K562 (cell line): ENCODE data around the gene AVPI1. TPM values are rescaled to one million over a fixed set of nuclear protein-coding genes. Genes with fewer than 3 reads are reported as not detected.

Experiments
- ATAC-seq: fragments of 200-7000 bp; cut with Tn5 transposase; 3 replicates; pipeline ENCODE4 v1.9.1; 2020; ENCODE audit warnings: moderate library complexity
- BruUV-seq: library from RNA; stranded (reverse); fragments of 400-500 nt; replicated peaks from 2 replicates; lab custom pipeline; 2021; lab: Mats Ljungman, UMichigan
- CTCF ChIA-PET: fragments of 300-600 bp; formaldehyde crosslinking; extraction: SDS; loops from one replicate; lab custom pipeline; 2021; ENCODE audit warnings: low intra/inter-chr PET ratio; lab: Yijun Ruan, JAX
- POLR2A ChIA-PET: fragments of 300-600, 350-650 bp; sonication (Branson Sonifier 250); formaldehyde crosslinking; extraction: SDS; loops from one replicate; lab custom pipeline; 2021; ENCODE audit warnings: antibody characterized with exemption, inconsistent platforms; lab: Yijun Ruan, JAX
- DNase-seq, 4 experiments: peaks; one replicate each; pipeline versions ENCODE4 v3.0.0 to v3.0.0-alpha.2; 2011 to 2018; ENCODE audit warnings: low spot score in 3 of 4, mixed read lengths in 3 of 4; ENCODE audit errors: extremely low read depth in 1 of 4
- FAIRE-seq: peaks from 2 replicates; lab custom pipeline; 2011; peaks lifted over from hg19 to GRCh38; lab: Jason Lieb, UNC
- H2AFZ ChIP-seq: 2 replicates; pipeline ENCODE4 v1.6.0; 2011; ENCODE audit warnings: low read depth, low read length, control low read depth, inconsistent platforms
- H3K27ac ChIP-seq: fragments of 200-600 bp; 3 replicates; pipeline ENCODE4 v1.8.0; 2011; ENCODE audit warnings: low read depth, mild to moderate bottlenecking, control low read depth, inconsistent platforms, low read length, moderate library complexity, mixed read lengths; ENCODE audit errors: extremely low read depth
- H3K27me3 ChIP-seq, 2 experiments: fragments of 300-600 bp in 1 of 2; 2 replicates in 1 of 2; 3 replicates in 1 of 2; pipeline versions ENCODE4 v1.6.0 to v1.8.0; 2011; ENCODE audit warnings: inconsistent platforms in 2 of 2, low read length in 2 of 2, mild to moderate bottlenecking in 1 of 2, mixed read lengths in 1 of 2, moderate library complexity in 1 of 2; ENCODE audit not compliant: control insufficient read depth in 2 of 2, insufficient read depth in 2 of 2
- H3K36me3 ChIP-seq: fragments of 300-600 bp; 3 replicates; pipeline ENCODE4 v1.8.0; 2011; ENCODE audit warnings: mild to moderate bottlenecking, low read length, inconsistent platforms; ENCODE audit not compliant: control insufficient read depth, insufficient read depth
- H3K4me1 ChIP-seq, 2 experiments: fragments of 200-600 bp in 1 of 2; replicated peaks in 1 of 2; 2 replicates in 1 of 2; 3 replicates in 1 of 2; pipeline versions ENCODE4 v1.5.1 to v1.8.0; 2011; ENCODE audit warnings: inconsistent platforms in 2 of 2, low read length in 2 of 2, mild to moderate bottlenecking in 1 of 2, mixed read lengths in 1 of 2, moderate library complexity in 1 of 2; ENCODE audit not compliant: control insufficient read depth in 2 of 2, insufficient read depth in 2 of 2
- H3K4me2 ChIP-seq: 2 replicates; pipeline ENCODE4 v1.6.1; 2011; ENCODE audit warnings: low read length, control low read depth, inconsistent platforms, mixed read lengths; ENCODE audit not compliant: insufficient read depth
- H3K4me3 ChIP-seq: fragments of 200-600 bp; sonication (generic), shearing (Covaris generic); 2 replicates; pipeline ENCODE4 v1.5.1; 2016; ENCODE audit warnings: control low read depth, inconsistent platforms
- H3K79me2 ChIP-seq: fragments of 200-600 bp; 3 replicates; pipeline ENCODE4 v1.8.0; 2011; ENCODE audit warnings: low read length, inconsistent platforms; ENCODE audit not compliant: control insufficient read depth, insufficient read depth
- H3K9ac ChIP-seq, 2 experiments: 2 replicates each; pipeline versions ENCODE4 v1.6.0 to v1.6.1; 2011; ENCODE audit warnings: low read depth in 2 of 2, low read length in 2 of 2, control low read depth in 1 of 2, inconsistent platforms in 1 of 2, mild to moderate bottlenecking in 1 of 2, mixed read lengths in 1 of 2; ENCODE audit not compliant: insufficient read depth in 1 of 2
- H3K9me1 ChIP-seq: one replicate; pipeline ENCODE4 v1.6.0; 2011; ENCODE audit warnings: inconsistent platforms, mild to moderate bottlenecking, low read length, moderate library complexity; ENCODE audit not compliant: control insufficient read depth, insufficient read depth
- H3K9me3 ChIP-seq: replicated peaks from 2 replicates; pipeline ENCODE4 v1.5.1; 2011; ENCODE audit warnings: low read depth, low read length, inconsistent platforms; ENCODE audit not compliant: control insufficient read depth, insufficient read depth
- H4K20me1 ChIP-seq: replicated peaks from 2 replicates; pipeline ENCODE4 v1.6.1; 2011; ENCODE audit warnings: low read length, inconsistent platforms, mixed read lengths; ENCODE audit not compliant: control insufficient read depth, insufficient read depth
- DACH1 ChIP-seq: fragments of 450-650 bp; IDR thresholded peaks from 2 replicates; pipeline ENCODE4 v1.6.1; 2018; ENCODE audit not compliant: partially characterized antibody
- ESRRA ChIP-seq: fragments of 450-650 bp; IDR thresholded peaks from 2 replicates; pipeline ENCODE4 v1.6.1; 2014; ENCODE audit warnings: low read depth, mild to moderate bottlenecking, moderate library complexity, borderline replicate concordance
- HDAC2 ChIP-seq: fragments of 450-650 bp; IDR thresholded peaks from 2 replicates; pipeline ENCODE4 v1.6.1; 2016; ENCODE audit warnings: mild to moderate bottlenecking
- KDM4B ChIP-seq, 2 experiments: fragments of 450-650 bp in 1 of 2; sonication (generic) in 1 of 2; IDR thresholded peaks; 2 replicates each; pipeline ENCODE4 v1.6.1; 2016 to 2017; ENCODE audit warnings: borderline replicate concordance in 2 of 2, antibody characterized with exemption in 1 of 2, low read depth in 1 of 2, mild to moderate bottlenecking in 1 of 2
- MTA2 ChIP-seq: fragments of 450-650 bp; IDR thresholded peaks from 2 replicates; pipeline ENCODE4 v1.6.1; 2016; ENCODE audit warnings: low read depth
- NCOR1 ChIP-seq: fragments of 450-650 bp; IDR thresholded peaks from 2 replicates; pipeline ENCODE4 v1.6.1; 2016; ENCODE audit warnings: mild to moderate bottlenecking, moderate library complexity
- NR3C1 ChIP-seq: sonication (generic); formaldehyde crosslinking; IDR thresholded peaks from 2 replicates; pipeline ENCODE4 v1.8.1; 2022; ENCODE audit warnings: missing genetic modification reagents
- RHOXF2B ChIP-seq: fragments of 250-450 bp; sonication (Bioruptor Pico); conservative IDR thresholded peaks from 2 replicates; pipeline ENCODE4 v1.5.1; 2021
- SRSF7 ChIP-seq: fragments of 200-400 bp; formaldehyde crosslinking; optimal IDR thresholded peaks from 2 replicates; pipeline ENCODE3; 2017; ENCODE audit warnings: mild to moderate bottlenecking, low read depth, low read length
- ZNF212 ChIP-seq: fragments of 450-650 bp; formaldehyde crosslinking; IDR thresholded peaks from 2 replicates; pipeline ENCODE4 v1.4.0; 2020; ENCODE audit warnings: mild to moderate bottlenecking
- ZSCAN29 ChIP-seq: fragments of 450-650 bp; IDR thresholded peaks from 2 replicates; pipeline ENCODE4 v1.6.1; 2017
- WGBS: fragments of 100-300 bp; shearing (Covaris generic); methylation state at CpG from one replicate; pipeline ENCODE4 v1.1.6; 2016; ENCODE audit warnings: low coverage, mixed read lengths; ENCODE audit not compliant: insufficient coverage; ENCODE audit errors: missing lambda C conversion rate; 5-methylcytosine and 5-hydroxymethylcytosine counted together
- in situ Hi-C: fragments of 300-500 bp; cut with MboI; formaldehyde crosslinking; loops from 4 replicates; pipeline ENCODE4 v1.15.0; 2018; ENCODE audit warnings: inconsistent platforms, mixed read lengths
- intact Hi-C: fragments of 100-400 bp; cut with micrococcal nuclease; formaldehyde crosslinking; loops from 2 replicates; pipeline ENCODE4 v1.14.2; 2022
- polyA plus RNA-seq, 8 experiments: library from polyadenylated mRNA; depleted of rRNA in 4 of 8; stranded (reverse) in 5 of 8; unstranded in 3 of 8; fragments of >200 nt; fragmentation: Nextera tagmentation in 2 of 8; fragmentation: Illumina TruSeq in 1 of 8; extraction: Ambion mirVana in 2 of 8; extraction: Trizol in 1 of 8; gene quantifications; 2 replicates each; pipeline versions ENCODE4 v1.2.1 to v1.2.3, GENCODE V29; 2011 to 2014; ENCODE audit warnings: inconsistent platforms in 1 of 8, missing spikeins in 1 of 8
- total RNA-seq, 7 experiments: library from RNA; depleted of rRNA in 6 of 7; stranded (reverse); fragments of >200 nt in 6 of 7; fragmentation: Illumina TruSeq in 2 of 7; extraction: Trizol in 2 of 7; gene quantifications; 2 replicates each; pipeline versions ENCODE4 v1.2.1 to v1.2.3, GENCODE V29; 2011 to 2021; ENCODE audit warnings: low replicate concordance in 1 of 7
- TF ChIP-seq, protein P1 (sequence below): conservative IDR thresholded peaks from 2 replicates; pipeline ENCODE4 v1.6.1; 2011; ENCODE audit warnings: low read depth, mild to moderate bottlenecking, low read length; ENCODE audit not compliant: control insufficient read depth
- TF ChIP-seq, protein P2 (sequence below): IDR thresholded peaks from 2 replicates; pipeline ENCODE4 v1.6.1; 2014; ENCODE audit warnings: antibody characterized with exemption
- TF ChIP-seq, protein P3 (sequence below): sonication (generic); formaldehyde crosslinking; IDR thresholded peaks from 2 replicates; pipeline ENCODE4 v1.5.0; 2020; ENCODE audit warnings: missing genetic modification reagents

Gene AVPI1
- total and polyA plus RNA-seq, 9 of the 15 experiments (the other 6 are each of a cell fraction or from before 2014, with no cell fraction given) = 0.90 to 10.4 (median 7.4) TPM

DNA sequence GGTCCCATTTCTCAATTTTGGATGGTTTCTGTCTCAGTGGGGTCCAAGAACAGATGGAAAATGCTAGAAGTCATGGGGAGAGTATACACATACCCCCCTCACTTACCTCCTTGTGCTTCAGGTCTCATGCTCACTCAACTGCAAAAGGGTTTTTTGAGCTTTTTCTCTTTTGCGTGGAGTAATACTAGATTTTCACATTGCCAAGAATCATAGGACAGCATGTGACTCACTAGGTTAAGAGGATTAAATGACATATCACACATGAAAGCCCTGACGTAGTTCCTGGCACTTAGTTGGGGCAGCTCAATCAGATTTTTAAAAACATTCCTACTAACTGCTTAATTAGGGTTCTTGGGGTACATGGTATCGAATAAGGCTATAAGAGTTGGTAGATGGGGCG is 42.1 kb downstream of the AVPI1 start:
- TF ChIP-seq DACH1 = no peak
- no peak for TF ChIP-seq MTA2
- TF ChIP-seq, protein P1, sequence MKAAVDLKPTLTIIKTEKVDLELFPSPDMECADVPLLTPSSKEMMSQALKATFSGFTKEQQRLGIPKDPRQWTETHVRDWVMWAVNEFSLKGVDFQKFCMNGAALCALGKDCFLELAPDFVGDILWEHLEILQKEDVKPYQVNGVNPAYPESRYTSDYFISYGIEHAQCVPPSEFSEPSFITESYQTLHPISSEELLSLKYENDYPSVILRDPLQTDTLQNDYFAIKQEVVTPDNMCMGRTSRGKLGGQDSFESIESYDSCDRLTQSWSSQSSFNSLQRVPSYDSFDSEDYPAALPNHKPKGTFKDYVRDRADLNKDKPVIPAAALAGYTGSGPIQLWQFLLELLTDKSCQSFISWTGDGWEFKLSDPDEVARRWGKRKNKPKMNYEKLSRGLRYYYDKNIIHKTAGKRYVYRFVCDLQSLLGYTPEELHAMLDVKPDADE = no peak
- no peak for TF ChIP-seq ESRRA
- TF ChIP-seq, protein P2, sequence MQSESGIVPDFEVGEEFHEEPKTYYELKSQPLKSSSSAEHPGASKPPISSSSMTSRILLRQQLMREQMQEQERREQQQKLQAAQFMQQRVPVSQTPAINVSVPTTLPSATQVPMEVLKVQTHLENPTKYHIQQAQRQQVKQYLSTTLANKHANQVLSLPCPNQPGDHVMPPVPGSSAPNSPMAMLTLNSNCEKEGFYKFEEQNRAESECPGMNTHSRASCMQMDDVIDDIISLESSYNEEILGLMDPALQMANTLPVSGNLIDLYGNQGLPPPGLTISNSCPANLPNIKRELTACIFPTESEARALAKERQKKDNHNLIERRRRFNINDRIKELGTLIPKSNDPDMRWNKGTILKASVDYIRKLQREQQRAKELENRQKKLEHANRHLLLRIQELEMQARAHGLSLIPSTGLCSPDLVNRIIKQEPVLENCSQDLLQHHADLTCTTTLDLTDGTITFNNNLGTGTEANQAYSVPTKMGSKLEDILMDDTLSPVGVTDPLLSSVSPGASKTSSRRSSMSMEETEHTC = no peak
- no peak for TF ChIP-seq NR3C1 (CRISPR knock-in tag)
- TF ChIP-seq, protein P3, sequence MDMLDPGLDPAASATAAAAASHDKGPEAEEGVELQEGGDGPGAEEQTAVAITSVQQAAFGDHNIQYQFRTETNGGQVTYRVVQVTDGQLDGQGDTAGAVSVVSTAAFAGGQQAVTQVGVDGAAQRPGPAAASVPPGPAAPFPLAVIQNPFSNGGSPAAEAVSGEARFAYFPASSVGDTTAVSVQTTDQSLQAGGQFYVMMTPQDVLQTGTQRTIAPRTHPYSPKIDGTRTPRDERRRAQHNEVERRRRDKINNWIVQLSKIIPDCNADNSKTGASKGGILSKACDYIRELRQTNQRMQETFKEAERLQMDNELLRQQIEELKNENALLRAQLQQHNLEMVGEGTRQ = no peak
- no peak for TF ChIP-seq HDAC2
- TF ChIP-seq KDM4B (IDR thresholded peaks at IDR 0.05; ENCODE audit: borderline replicate concordance in 2 of 2, low read depth in 1 of 2) = no peak
- TF ChIP-seq ZNF212 (CRISPR knock-in tag) = no peak
- TF ChIP-seq RHOXF2B = no peak
- no peak for TF ChIP-seq NCOR1
- TF ChIP-seq SRSF7 = no peak
- no peak for TF ChIP-seq ZSCAN29
- no peak overlapping the region for H3K4me3 ChIP-seq
- H3K27me3 ChIP-seq = no peaks in the 10 kb centered on the region
- intact Hi-C loops = no loop called here
- DNase-seq (no peak), ATAC-seq (no peak), FAIRE-seq (no peak)
- H3K9me3 ChIP-seq = no peaks in the 10 kb centered on the region
- in situ Hi-C loops = no loop called here
- H3K79me2 ChIP-seq = peaks cover 66% of the 10 kb centered on the region
- H3K27ac ChIP-seq = no peak overlapping the region
- no peak overlapping the region for H3K9ac ChIP-seq
- H3K36me3 ChIP-seq = peaks cover 31% of the 10 kb centered on the region
- WGBS = 90% methylated on average over 4 of the region's 4 CpGs
- H4K20me1 ChIP-seq = no peaks in the 10 kb centered on the region
- ChIA-PET CTCF (no interaction called here), POLR2A (interaction anchor here (0.6 to 0.9 kb wide), 2 partner anchors 18 to 19 kb away, joined by 3 to 4 read pairs; no protein-coding TSS in a partner anchor)
- no peak overlapping the region for H2AFZ ChIP-seq
- H3K4me1 ChIP-seq = peaks cover 13 to 31% of the 10 kb centered on the region in 2 experiments
- no TSS peak for BruUV-seq
- no peaks in the 10 kb centered on the region for H3K9me1 ChIP-seq
- no peak overlapping the region for H3K4me2 ChIP-seq
